Thyroid gland (tissue), 4 donors: ENCODE data around the gene GRHL1.

Experiments used
- CTCF ChIP-seq, 6 experiments: fragments of 200-600 bp in 3 of 6; fragments of 450-650 bp in 3 of 6; sonication (generic) in 3 of 6; IDR thresholded peaks; one replicate each; pipeline ENCODE4 v1.5.1; 2016 to 2019; ENCODE audit warnings: antibody characterized with exemption in 6 of 6, mild to moderate bottlenecking in 2 of 6, inconsistent platforms in 1 of 6, moderate library complexity in 1 of 6
- POLR2A ChIP-seq, 2 donors: fragments of 450-650 bp; IDR thresholded peaks; one replicate each; pipeline ENCODE4 v1.6.1; 2017; ENCODE audit warnings: antibody characterized with exemption in 2 of 2, mild to moderate bottlenecking in 2 of 2, moderate library complexity in 1 of 2

GRCh38 chr2:9991829-9992273 lies 40.4 kb downstream of the GRHL1 start:
- TF ChIP-seq CTCF (IDR thresholded peaks at IDR 0.05): no peak
- TF ChIP-seq POLR2A (IDR thresholded peaks at IDR 0.05): no peak
